CD4-positive, alpha-beta T cell treated with Interleukin-17A for 4 hours (primary cell): ENCODE measurements around the gene BTN3A1.
"Not testable (repeated sequence)": the region's sequence is repeated elsewhere in the genome, so short reads cannot be mapped to it uniquely, and the experiment has no call there.

ENCODE experiments used
- DNase-seq: peaks from one replicate; pipeline ENCODE4 v3.0.0-alpha.2; 2020; ENCODE audit warnings: mixed read lengths

BTN3A1 gene

DNA sequence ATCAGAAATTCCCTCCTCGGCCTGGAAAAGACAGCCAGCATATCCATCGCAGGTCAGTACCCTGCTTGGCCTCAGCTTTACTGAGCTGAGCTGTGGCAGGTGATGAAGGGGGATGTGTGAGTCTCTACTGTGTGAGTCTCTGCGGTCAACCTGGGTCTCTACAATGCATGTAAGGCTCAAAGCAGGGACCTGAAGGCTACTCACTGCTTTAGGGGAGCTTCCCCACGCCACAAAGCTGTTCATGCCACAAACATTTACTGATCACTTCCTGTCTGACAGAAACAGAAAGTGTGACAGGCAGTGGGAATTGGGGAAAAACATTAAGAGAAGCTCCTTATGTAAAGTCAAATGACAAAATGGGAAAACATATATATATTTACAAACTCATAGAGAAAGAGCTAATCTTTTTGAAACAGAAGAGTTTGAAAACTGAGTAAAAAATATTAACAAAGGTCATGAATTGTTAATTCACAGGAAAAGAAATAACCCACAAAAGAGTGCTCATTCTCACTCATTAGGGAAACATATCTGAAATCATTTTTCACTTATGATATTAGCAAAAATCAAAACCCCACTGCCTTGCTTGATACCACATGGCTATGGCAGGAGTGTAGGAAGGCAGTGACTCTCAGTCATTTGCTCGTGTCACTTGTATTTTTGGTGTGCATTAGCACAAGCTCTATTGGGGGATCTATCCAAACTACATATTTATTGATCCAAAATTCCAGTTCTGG, 44.0 kb downstream of the BTN3A1 start:
- peak; percentile 45 for DNase-seq

DNA sequence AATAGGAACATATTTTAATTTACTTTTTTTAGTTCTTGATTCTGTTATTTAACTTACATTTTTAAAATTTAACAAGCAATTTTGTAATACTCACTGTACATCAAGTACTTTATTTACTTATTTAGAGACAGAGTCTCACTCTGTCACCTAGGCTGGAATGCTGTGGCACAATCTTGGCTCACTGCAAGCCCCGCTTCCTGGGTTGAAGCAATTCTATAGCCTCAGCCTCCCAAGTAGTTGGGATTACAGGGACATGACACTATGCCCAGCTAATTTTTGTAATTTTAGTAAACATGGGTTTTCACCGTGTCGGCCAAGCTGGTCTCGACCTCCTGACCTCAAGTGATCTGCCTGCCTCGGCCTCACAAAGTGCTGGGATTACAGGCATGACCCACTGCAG, 45.2 kb downstream of the BTN3A1 start:
- no peak for DNase-seq

DNA sequence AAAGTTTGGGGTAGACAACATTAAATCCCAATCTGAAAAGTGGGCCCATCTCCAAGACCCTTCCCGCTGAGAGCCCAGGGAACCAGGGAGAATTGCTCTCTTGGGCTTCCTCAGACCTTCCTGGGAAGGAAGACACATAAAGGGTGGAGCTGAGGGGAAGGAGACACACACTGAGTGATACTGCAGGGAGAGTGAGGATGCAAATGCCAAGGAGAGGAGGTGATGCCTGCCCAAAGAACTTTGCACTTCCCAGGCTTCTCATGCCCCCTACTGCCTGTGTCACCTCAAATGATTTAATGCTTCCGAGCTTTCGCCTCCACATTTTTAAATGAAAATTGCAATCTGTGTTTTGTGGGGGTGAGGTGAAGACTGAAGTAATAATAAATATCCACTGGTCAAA, 48.2 kb downstream of the BTN3A1 start:
- no peak for DNase-seq

DNA sequence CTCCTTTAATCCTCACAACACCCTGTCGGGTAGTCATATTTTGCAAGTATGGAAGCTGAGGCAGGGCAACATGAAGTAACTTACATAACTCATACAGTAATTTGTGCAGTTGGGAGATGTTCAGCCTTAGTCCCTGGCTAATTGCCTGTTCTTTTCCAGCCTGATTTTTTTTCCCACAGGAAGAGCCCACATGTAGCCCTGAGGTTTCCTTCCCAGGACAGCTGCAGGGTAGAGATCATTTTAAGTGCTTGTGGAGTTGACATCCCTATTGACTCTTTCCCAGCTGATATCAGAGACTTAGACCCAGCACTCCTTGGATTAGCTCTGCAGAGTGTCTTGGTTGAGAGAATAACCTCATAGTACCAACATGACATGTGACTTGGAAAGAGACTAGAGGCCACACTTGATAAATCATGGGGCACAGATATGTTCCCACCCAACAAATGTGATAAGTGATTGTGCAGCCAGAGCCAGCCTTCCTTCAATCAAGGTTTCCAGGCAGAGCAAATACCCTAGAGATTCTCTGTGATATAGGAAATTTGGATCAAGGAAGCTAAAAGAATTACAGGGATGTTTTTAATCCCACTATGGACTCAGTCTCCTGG, 50.7 kb downstream of the BTN3A1 start:
- DNase-seq = no peak

DNA sequence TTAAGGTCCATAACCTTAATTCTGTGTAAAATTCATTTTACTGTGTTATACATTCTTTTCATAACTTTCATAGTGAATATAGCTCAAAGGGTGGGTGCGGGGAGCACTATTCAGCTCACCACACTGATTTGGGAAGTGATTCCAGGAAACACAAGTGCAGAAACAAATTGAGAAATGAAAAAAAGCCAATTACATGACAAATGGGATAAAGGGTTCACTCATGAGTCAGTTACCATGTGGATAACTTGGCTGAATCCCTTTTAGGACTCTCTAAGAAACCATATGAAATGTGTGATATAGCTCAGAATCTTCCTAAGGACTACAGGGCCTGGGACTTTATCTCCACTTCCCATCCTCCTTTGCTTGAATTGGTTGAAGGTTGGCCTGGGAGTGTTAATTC, 52.6 kb downstream of the BTN3A1 start:
- no peak for DNase-seq

DNA sequence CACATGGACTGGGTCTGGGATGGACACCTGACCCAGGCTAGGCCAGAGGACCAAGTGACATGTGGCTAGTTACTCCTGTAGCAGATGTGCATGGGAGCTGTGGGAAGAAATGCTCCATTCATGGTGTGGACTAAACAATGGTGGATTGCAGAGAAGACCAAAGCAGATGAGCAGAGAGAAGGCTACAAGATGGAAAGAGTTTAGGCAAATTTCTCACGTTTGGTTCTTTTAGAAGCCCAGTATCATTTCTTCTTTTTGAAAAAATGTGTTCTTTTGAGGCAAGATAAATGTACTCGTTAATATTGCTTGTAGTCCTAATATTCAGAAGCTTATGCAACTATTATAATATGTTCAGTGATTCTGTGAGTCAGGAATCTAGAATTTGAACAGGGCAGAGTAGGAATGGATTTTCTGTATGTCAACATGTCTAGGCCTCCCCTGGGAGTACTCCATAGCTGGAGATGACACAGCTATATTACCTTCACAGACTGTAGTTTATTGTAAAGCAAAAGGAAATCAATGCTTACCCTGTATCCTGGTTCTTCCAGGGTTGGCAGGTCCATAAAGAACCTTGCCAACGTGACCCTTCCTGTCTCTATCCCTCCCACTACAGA, 53.4 kb downstream of the BTN3A1 start:
- no peak for DNase-seq

DNA sequence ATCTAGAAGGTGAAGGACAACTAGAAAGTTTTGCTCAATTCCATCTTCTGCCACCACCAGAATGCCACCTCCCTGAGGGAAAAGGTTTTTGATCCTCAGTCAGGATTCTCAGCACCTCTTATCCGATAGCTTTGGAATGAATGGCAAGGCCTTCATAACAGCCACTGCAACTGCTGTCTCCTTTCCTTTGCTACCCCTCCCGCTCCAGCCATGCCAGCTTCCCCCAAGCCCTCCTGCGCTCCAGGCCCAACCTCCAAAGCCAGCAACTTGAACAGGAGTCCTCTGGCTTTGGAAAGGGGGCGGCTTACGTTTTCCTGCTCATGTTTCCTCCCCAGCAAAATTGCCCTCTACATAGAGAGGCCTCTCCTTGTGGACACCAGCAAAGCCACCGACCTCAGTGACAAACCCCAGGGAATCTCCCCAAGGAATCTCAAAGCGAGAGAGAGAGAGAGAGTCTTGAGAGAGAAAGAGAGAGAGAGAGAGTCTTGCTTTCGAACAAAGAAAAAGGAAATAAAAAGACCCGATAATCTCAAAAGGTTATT, 55.3 kb downstream of the BTN3A1 start:
- DNase-seq = no peak

DNA sequence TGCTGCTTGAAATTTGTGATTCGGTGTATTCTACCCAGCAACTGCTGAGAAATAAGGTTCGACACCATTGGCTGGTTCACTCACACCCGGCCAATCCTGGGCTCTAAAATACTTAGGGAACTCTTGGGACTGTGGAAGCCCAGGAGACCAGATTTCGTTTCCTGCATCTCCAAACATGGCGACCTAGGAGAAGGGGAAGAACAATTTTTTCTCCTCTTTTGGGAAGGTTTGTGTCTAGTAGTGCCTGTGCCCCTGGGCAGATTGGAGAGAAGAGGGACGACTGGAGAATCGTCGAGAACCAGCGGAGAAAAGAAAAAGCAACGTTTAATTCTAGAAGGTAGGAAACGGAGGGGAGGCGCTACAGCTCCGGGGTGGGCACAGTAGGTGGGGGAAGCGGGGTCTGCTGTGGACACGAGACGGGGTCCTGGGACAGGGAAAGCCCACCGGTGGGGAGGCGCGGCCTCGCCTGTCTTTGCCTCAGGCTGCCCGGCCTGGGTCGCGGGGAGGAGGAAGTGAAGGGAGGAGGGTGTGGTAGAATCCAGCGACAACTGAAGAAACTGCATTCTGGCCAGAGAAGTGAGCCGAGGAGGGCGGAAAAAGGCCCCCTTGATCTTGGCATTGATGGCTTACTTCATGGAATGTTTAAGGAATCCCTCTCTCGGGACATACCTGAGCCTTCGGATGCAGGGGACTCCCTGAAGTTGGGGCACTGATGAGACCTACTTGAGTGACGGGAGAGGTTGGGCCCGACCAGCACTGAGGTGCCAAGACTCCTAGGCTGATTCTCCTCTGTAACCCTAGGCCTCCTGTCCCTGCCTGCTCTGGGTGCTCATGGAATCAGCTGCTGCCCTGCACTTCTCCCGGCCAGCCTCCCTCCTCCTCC, 56.0 kb downstream of the BTN3A1 start, which contains the start of gene BTN2A1:
Gene BTN2A1 (plus strand): TSS at position 150 of the 883 bp plus-strand sequence. CDS start 682 bp downstream, at position 832.
- DNase-seq = peak; percentile 73

DNA sequence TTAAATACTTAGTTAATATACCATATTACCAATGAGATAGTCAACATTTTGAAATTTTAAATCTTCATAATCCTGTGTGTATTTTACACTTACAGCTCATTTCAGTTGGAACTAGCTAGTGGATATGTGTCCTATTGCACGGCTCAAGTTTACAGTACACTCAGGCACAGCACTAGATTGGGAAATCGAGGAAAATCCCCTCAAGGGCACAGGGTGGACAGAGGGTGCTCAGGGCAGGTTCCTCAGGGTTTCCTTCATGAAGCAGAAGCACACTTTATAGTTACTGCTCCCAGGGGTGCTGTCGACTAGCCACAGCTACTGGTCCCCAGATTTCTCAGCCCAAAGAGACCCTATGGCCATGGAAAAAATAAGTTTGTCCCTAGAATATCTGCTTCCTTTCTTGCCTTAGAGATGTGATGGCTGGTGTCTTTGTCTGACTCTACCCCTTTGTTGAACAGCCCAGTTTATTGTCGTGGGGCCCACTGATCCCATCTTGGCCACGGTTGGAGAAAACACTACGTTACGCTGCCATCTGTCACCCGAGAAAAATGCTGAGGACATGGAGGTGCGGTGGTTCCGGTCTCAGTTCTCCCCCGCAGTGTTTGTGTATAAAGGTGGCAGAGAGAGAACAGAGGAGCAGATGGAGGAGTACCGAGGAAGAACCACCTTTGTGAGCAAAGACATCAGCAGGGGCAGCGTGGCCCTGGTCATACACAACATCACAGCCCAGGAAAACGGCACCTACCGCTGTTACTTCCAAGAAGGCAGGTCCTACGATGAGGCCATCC, 57.1 kb downstream of the BTN3A1 start:
- DNase-seq = no peak

DNA sequence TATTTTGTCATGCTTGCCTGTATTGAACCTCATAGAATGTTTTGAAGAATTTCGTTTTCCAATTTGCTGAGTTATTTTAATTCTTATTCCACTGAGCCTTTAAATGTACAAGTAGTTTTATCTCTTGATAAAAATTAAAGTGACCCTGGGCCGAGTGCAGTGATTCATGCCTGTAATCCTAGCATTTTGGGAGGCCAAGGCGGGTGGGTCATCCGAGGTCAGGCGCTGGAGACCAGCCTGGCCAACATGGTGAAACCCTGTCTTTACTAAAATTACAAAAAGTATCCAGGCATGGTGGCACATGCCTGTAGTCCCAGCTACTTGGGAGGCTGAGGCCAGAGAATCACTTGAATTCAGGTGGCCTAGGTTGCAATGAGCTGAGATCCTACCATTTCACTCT, 59.3 kb downstream of the BTN3A1 start:
- DNase-seq = not testable (repeated sequence)

DNA sequence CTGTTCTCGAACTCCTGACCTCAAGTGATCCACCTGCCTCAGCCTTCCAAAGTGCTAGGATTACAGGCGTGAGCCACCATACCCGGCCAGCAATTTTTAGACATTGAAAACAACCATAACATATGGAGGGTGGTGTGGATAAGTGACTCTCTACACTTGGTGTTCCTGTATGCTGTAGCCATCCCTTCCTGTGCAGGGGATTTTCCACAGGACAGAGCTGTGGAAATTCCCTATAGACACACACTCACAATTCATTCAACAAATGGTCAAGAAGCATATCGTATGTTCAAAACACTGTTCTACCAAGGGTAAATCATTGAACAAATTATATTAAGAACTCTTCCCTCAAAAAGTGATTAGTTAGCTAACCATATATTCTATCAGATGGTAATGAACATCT, 61.9 kb downstream of the BTN3A1 start:
- no peak for DNase-seq

DNA sequence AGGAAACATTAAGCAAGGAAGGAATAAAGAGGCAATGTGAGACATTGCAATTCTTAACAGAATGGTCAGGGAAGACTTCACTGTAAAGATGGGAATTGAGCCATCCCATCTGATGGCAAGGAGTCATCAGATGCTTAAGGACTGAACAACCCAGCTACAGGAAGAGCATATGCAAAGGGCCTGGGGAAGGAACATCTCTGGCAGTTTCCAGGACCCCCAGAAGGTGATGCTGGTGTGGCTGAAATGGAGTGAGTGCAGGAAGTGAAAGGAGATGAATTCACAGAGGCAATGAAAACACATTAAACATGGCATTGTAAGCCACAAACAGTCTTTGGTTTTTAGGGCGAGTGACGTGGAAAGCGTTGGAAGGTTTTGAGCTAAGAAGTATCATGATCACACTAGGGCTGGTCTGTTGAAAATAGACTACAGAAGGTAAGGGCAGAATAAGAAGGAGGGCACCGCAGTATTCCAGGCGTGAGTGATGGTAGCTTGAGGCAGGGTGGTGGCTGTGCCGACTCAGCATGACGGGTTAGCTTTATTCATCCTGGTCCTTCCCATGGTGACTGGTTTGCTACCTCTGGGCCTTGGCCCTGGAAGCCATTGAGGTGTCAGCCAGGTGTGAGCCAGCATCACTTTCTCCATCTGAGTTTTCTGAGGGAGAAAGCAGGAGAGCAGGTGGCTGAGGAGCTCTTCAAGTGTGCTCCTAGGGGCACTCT, 62.5 kb downstream of the BTN3A1 start:
- DNase-seq = no peak
